Stimulated activated naive CD4-positive, alpha-beta T cell treated with Interleukin-2 at 50 U/mL for 16 hours (primary cell): ENCODE data around the gene GSE1.

Source experiments
- DNase-seq: peaks from one replicate; lab custom pipeline; 2025; lab: John Stamatoyannopoulos, UW

The GSE1 gene

DNA sequence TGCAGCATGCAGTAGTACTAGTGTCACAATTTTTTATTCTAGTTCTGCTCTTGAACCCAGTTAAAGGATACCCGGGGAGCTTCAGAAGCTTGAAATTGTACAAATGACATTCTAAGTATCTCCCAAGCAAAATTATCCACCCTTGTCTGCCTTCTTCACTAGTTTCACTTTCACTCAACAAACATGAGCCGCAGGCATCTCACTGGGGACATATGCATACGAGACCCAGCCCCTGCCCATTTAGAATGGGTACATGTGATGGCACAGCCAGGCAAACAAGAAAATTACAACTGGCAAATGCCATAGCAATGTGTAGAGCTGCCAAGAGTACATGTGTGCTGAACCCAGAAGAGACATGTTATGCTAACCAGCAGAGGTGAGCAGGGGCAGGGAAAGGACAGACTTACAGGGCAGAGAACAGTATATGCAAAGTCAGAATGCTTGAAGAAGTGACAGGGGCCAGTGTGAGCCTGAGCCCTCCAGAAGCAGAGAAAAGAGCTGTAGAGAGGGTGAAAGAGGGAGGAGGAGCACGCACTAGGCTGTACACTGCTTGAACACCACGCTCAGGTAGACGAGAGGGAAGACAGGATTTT is 67.3 kb downstream of the GSE1 start:
- no peak for DNase-seq

DNA sequence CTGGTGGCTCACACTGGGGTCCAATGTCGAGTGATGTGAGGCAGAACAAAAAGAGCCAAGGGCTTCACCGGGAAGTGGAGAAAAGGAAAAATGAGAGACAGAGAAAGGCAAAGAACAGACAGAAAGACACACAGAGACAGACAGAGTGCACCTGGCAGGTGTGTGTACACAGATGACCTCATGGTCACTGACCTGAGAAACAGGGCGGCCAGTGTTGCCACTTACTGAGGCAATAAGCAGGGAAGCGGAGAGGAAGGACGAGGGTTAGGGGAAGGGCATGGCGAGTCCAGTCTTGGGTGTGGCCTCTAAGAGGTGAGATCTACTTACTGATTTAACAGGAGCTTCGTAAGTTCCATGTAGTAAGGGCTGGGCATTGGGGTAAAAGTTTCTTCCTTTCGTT is 68.1 kb downstream of the GSE1 start:
- no peak for DNase-seq

DNA sequence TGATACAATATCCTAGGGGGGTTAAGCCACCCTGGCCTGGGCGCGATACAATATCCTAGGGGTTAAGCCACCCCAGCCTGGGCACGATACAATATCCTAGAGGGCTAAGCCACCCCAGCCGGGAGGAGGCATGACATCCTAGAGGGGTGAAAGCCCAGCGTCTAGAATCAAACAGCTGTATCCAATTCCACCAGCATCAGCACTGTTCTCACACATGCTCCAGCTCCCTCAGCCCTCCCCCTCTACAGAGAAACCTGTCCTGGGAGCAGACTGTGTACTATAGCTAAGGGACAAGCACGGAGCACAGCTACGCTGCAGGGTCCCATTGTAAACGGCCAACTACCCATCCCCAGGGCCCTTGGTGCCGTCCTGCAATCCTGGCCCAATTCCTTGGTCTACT is 69.4 kb downstream of the GSE1 start:
- DNase-seq: no peak

DNA sequence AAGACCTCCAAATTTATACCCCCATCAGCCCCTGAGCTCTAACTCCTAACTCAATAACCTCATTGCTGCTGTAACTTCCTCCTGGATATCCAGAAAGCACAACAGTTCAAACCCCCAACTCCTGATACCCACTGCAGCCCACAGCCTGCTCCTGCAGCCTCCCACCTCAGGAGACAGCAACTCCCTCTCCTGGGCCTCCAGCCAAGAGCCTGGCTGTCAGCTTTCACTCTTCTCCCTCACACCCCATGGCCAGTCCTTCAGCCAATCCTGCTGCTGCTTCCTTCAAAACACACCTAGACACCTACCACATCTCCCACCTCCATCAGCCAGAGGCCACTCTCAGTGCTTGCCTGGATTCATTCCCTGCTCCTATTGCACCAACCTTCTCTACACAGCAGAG is 70.2 kb downstream of the GSE1 start:
- DNase-seq: no peak

DNA sequence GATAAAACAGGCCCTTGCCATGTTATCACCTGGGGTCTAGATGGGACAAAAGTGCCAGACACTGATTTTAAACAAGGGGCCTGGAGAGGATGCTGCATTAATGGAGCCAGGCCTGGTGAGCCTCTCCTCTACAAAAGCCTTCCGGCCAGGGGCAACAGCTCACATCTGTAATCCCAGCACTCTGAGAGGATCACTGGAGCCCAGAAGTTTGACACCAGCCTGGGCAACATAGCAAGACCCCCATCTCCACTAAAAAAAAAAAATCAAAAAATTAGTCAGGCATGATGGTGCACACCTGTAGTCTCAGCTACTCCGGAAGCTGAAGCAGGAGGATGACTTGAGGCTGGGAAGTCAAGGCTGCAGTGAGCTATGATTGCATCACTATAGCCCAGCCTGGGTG is 72.1 kb downstream of the GSE1 start:
- no peak for DNase-seq

DNA sequence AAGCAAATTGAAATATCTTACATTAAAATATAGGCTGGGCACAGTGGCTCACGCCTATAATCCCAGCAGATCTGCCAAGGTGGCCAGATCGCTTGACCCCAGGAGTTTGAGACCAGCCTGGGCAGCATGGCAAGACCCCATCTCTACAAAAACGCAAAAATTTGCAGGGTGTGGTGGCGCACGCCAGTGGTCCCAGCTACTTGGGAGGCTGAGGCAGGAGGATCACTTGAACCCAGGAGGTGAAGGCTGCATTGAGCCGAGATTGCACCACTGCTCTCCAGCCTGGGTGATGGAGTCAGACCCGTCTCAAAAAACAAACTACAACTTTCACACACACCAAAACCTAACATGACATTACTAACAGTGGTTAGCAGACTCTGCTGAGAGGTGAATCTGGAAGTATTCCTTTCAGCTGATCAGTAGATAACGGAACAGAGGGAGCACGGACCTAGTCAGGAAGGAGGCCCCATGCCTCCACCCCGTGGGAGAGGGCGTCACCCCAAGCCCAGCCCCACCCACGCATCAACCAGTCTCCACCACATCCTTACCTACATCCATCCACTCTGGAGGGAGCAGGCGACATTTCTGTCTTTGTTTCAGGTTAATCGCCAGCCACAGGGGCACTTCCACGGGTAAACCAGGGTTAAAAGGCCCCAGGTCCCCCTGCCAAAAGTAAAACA is 73.9 kb downstream of the GSE1 start:
- no peak for DNase-seq

DNA sequence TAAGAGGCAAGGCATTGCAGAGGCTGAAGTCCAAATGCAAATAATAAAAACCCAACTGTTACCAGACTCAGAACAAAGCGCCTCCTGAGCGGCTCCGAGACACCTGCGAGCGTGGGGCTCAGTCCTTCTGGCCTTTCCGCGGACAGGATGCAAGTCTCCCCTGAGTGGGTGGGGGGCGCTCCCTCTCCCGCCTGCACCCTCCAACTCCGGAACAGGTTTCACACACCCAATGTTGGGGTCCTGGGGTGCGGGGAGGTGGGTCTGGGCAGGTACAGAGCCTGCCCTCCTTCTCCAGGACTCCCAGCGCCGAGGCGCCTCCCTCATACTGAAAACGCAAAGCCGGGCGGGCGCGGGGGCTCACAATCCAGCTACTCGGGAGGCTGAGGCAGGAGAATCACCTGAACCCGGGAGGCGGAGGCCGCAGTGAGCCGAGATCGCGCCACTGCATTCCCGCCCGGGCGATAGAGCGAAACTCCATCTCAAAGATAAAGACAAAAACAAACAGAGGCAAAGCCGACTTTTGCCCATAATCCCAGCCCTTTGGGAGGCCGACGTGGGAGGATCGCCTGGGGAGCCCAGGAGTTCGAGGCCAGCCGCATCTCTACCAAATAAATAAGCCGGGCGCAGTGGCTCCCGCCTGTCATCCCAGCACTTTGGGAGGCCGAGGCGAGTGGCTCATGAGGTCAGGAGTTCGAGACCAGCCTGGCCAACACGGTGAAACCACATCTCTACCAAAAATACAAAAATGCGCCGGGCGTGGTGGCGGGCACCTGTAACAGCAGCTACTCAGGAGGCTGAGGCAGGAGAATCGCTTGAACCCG is 74.7 kb downstream of the GSE1 start:
- no peak for DNase-seq

DNA sequence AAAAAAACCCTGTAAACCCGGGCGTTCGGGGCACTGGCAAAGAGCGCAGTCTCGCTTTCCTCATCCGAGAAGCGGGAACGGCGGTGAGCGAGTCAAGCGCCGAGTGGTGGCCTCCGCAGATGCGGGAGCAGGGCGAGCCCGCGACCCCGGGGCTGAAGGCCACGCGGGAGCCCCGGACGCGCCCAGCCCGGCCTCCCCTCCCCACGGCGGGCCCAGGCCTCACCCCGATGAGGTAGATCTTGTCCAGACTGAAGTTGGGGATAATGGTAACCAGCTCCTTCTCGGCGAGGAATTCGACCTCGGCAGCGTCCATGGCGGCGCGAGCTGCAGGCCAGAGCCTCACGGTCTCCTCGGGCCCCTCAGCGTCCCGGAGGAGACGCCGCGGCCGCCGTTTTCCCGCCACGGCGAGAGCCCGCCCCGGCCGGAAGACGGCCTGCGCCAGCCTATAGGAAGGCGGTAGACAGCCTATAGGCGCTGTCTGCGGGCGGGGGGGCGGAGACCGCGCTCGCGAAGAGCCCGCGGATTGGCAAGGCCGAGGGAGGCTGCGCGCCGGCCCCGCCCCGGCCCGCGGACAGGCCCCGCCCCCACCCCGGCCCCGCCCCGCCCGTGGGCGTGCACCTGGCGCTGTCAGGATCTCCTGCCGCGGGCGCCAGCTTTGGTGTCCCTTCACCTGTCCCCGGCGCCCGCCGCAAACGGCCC is 75.6 kb downstream of the GSE1 start, which contains the start of gene GINS2:
TSS of gene GINS2 (minus strand) at position 369 of the 699 bp plus-strand sequence. CDS start at position 313, 56 bp downstream.
- DNase-seq: peak; percentile 91

DNA sequence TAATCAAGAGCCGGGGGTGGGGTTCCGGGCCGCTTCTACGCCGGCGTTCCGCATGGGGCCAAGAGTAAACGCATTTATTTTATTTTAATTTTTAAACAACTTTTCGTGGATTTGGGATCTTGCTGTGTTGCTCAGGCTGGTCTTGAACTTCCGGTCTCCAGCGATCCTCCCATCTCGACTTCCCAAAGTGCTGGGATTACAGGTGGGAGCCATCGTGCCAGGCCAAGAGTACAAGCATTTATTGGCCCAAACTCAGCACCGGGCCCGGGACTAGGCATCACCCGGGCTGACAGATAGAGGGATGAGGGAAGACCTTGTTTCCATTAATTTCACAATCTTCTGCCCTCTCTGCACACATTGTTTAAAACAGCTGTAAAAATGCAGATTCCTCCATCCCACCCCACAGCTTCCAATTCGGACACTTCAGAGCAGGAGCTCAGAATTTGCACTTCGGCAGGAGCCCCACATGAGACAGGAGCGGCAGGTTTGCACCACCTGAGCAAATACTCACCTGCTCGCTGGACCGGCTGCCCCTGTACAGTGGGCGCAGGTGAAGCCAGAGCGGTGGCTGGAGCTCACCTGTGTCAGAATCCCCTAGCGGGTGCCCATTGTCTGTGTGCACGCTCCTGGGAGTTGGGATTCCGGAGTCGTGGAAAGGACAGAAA is 76.3 kb downstream of the GSE1 start:
- DNase-seq: no peak

DNA sequence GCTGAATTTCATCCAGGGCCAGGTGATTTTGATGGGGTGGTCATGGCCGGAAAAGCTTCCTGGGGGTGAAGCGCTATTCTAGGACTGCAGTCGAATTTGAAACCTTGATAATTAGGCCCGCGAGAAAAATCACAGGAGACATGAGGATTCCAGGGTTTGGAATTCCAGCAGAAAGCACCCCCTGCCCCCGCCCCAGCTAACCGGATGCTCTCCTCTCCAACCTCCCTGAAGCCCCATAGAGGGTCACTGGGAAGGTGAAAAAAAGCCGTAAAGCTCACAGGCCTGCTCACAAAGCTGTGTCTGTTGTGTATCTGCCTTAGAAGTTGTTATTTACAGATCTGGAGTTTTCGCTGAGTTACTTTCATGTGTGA is 76.8 kb downstream of the GSE1 start:
- DNase-seq: no peak

DNA sequence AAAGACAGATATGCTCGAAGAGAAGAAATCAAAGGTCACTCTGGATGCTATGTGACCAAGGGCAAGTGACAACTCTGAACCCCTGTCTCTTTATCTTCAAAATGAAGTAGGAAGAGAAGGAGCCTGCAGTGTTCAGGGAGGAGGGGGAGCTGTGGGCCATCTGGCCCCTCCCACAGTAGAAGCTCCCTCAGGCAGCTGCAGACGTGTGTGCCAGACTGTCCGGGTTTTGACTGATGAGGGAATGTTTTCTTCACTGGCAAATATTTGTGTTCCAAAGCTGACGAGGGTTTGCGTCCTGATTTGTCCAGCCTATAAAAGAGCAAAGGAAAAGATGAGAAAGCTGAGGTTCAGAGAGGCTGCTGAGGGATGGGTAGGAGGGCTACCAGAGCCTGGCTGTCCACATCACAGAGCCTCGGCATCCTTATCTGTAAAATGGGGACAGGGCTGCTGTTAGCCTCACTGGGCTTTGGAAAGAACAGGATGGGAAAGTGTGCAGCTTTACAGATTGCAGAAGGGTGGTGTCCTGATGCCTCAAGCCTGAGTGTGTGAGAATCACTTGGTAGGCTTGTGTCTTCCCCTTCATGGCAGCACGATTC is 77.4 kb downstream of the GSE1 start:
- no peak for DNase-seq

DNA sequence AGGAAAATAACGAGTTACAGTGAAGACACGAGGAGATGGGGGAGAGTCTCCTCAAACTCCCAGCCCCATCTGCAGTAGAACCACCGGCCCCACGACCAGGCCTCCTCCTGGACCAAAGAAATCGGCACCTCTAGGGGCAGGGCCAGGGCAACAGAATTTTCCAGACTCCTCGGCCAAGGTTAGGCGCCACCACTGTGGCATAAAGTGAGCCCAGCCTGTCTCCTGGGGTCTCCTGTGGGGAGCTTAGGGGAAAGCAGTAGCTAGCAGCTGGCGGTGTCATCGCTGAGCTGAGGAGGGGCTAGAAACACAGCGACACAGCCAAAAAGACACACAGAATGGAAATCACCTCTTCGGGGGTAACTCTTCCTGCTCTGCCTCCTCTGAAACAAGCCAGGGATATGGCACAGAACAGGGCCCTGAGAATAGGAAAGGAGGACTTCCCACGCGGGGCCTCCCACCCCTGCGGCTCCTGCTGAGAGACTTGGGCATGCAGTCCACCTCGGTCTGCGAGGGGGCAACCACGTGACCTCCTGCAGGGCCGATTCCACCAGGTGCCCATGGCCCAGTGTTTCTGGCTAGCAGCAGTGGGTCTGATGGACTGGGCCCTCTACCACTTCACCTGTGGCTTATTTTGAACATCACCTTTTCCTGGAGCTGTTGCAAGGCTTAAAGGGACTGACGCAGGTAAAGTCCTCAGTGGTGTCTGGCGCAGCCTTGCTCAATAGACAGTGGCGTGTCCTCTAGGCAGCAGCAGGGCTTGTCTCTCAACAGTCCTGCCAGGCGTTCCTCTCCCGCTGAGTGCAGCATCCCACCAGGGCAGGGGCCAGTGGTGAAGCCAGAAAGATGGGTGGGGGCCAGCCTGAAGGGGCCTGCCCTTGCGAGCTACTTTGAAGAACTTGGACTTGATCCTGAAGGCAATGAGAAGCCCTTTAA is 82.3 kb downstream of the GSE1 start:
- no peak for DNase-seq

DNA sequence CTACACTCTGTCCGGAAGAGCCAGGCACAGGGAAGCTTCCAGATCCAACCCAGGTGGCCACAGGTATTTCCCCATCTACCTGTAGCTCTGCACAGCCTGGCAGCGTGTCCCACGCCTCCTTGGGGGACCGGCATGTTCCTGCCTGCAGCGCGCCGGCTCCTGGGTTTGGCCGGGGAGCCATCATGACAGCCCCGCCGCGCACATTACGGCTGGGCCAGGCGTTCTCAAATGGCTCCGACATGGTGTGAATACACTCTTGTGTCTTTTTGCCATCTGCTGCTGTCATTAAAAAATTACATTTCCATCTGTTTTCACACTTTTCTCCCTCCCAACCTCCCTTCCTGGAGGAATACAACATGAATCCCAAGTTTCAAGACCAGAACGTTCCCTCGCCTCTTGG is 83.7 kb downstream of the GSE1 start:
- no peak for DNase-seq

DNA sequence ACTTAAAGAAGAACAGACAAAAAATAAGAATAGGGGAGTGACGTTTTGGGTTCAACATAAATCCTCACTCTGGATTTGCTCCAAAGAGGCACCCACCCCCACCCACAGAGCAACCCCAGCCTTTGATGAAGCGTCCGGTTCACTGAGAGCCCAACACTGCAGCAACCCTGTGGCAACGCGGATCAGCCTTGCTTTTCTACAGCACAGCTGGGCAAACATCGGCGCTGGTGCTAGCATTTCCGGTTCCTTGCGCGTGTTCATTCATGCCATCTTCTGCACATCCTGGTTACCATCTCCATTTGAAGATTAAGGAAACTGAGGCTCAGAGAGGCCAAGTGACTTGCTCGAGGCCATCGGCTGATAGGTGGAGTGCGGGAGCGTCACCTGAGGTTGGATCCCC is 84.3 kb downstream of the GSE1 start:
- no peak for DNase-seq

DNA sequence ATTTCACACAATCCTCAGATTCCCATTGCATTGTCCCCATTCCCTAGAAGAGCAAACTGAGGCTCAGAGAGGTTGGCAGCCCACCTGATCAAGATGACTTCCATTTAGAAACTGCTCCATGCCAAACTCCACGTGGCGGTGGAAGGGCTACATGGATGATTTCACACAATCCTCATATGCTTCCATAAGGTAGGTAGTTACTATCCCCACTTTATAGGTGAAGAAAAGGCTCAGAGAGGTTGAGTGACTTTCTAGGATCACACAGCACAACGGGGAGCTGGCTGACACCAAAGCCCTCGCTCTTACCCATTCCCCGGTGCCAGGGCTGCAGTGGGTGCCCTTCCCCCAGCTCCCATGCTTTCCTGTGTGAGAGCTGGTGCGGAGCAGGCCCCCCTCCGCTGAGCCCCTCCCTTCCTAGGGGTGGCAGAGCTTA is 85.4 kb downstream of the GSE1 start:
- no peak for DNase-seq

DNA sequence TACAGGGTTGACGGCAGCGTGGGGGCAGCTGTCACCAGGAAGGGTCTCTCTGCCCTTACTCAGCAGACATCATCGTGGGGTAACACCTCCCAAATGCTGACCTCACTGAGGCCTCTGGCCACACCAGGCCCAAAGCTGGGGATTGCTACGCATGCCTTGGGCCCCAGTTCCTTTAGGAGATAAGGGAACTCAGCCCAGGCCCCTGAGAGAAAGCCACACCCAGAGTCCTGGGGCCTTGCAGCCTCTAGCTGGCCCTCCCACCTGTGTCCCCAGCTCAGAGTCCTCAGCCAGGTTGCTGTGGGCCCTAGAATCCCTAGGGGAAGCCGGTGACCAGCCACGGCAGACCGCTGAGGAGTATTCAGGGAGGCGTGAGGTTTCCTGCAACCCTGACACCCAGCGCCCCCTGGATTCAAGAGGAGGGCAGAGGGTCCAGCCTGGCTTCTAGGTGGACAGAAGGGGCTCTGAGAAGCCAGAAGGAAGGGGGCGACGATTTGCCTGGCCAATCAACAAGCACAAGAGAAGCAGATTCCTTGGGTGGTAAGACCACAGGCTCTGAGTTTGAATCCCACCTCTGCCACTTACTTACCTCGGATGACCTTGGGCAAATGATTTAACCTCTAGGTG is 85.9 kb downstream of the GSE1 start:
- no peak for DNase-seq

DNA sequence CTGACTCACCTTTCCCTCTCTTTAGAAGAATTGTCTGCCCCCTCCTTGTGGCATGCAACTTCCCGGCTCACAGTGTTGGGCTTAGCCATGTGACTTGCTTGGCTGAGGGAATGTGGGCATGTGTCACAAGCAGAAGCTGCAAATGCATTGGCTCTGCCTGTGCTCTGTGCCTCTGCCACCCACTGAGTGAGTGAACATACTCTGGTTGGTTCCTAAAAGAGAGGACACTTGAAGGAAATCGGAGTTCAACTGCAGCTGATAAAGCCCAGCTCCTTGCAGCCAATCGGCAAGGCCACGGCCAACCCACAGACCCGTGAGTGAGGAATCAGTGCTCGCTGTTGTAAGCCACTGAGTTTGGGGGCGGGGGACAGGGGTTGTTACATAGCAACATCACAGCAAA is 86.5 kb downstream of the GSE1 start:
- DNase-seq: no peak

DNA sequence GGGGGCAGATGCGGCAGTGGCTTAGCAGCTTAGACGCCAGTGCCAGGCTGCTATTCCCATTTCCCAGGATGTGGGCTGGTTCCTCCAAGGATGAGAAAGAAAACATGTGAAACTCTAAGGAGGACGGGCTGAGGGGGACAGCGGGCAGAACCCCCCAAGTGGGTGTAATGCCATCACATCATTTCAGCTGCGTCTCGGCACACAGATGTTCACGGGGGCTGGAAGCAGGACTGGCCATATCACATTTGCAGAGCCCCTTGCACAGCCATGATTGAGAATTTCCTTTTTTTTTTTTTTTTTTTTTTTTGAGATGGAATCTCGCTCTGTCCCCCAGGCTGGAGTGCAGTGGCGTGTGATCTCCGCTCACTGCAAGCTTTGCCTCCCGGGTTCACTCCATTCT is 90.9 kb downstream of the GSE1 start:
- DNase-seq: no peak

DNA sequence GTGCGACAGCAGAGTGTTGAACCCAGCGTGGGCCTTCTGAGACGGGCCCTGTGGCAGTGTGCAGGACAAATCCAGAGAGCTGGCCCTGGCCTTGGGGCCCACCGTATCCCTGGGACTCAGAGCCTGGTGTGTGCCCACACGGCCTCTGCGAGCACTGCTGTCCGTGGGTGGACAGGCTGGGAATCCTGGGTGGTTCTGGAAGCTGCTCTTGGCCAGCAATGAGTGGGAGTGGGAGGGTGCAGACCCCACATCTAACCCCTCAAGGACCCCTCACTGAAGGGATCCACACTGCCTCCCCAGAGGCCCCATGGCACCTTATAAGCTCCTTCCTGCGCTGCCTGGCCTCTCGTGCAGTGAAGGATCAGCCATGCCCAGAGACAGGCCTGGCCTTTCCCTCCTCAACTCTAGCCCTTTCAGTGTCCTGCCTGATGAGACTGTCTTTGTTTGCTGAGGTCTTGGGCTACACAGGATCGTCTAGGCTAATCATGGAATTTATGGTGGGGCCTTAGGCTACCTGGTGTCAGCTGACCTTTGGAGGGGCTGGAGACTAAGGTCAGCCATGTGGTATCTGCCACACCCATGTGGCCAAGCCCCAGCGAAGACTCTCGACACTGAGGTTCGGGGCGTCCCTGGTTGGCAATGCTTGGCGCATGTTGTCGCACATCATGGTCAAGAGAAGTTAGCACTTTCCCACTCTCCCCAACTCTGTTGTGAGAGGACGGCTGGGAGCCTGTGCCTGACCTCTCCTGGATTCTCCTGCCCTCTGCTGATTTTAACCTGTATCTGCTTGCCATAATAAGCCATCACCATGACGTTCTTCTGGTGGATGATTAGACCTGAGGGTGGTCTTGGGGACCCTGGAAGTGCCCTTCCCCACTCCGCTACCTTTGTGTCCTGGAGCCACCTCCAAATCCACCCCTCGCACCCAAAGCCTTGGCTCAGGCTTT is 92.1 kb downstream of the GSE1 start:
- DNase-seq: no peak
